Trophoblast cell (in vitro differentiated cells and primary cell): ENCODE results near the gene TIMM10.

Source experiments
- DNase-seq, 2 donors: peaks; one replicate each; pipeline ENCODE4 v3.0.0-alpha.2; 2016
- H2AFZ ChIP-seq: 2 replicates; pipeline ENCODE4 v1.6.1; 2013; ENCODE audit warnings: low read length, moderate library complexity, mild to moderate bottlenecking; ENCODE audit not compliant: insufficient read depth, poor library complexity
- H2AK5ac ChIP-seq: 2 replicates; pipeline ENCODE4 v1.6.1; 2013; ENCODE audit warnings: mild to moderate bottlenecking, low read length
- H2BK120ac ChIP-seq: 2 replicates; pipeline ENCODE4 v1.6.1; 2013; ENCODE audit warnings: low read length, mild to moderate bottlenecking, moderate library complexity; ENCODE audit not compliant: insufficient read depth, poor library complexity
- H2BK12ac ChIP-seq: 2 replicates; pipeline ENCODE4 v1.6.1; 2013; ENCODE audit warnings: mild to moderate bottlenecking, low read length, moderate library complexity
- H2BK5ac ChIP-seq: 2 replicates; pipeline ENCODE4 v1.6.1; 2013; ENCODE audit warnings: low read length, low read depth, moderate library complexity, mild to moderate bottlenecking; ENCODE audit not compliant: poor library complexity
- H3K14ac ChIP-seq: 2 replicates; pipeline ENCODE4 v1.6.1; 2013; ENCODE audit warnings: mild to moderate bottlenecking, low read length
- H3K18ac ChIP-seq: 2 replicates; pipeline ENCODE4 v1.6.1; 2013; ENCODE audit warnings: mild to moderate bottlenecking, low read length
- H3K23ac ChIP-seq: 2 replicates; pipeline ENCODE4 v1.6.1; 2013; ENCODE audit warnings: low read length
- H3K27ac ChIP-seq: 2 replicates; pipeline ENCODE4 v1.5.1; 2013; ENCODE audit warnings: low read depth, mild to moderate bottlenecking, inconsistent platforms, low read length, moderate library complexity
- H3K27me3 ChIP-seq: 2 replicates; pipeline ENCODE4 v1.6.1; 2013; ENCODE audit warnings: inconsistent platforms, mild to moderate bottlenecking, low read length, moderate library complexity; ENCODE audit not compliant: insufficient read depth
- H3K36me3 ChIP-seq, 2 experiments: 1 replicate in 1 of 2; 2 replicates in 1 of 2; pipeline ENCODE4 v1.6.1; 2013; ENCODE audit warnings: low read length in 2 of 2, mild to moderate bottlenecking in 2 of 2, moderate library complexity in 1 of 2; ENCODE audit not compliant: insufficient read depth in 2 of 2, control insufficient read depth in 1 of 2
- H3K4ac ChIP-seq: 2 replicates; pipeline ENCODE4 v1.6.1; 2013; ENCODE audit warnings: low read depth, mild to moderate bottlenecking, low read length, moderate library complexity
- H3K4me1 ChIP-seq, 2 experiments: 1 replicate in 1 of 2; 2 replicates in 1 of 2; pipeline ENCODE4 v1.6.1; 2013; ENCODE audit warnings: low read length in 2 of 2, mild to moderate bottlenecking in 2 of 2, moderate library complexity in 1 of 2; ENCODE audit not compliant: insufficient read depth in 2 of 2, control insufficient read depth in 1 of 2
- H3K4me2 ChIP-seq: 2 replicates; pipeline ENCODE4 v1.6.1; 2013; ENCODE audit warnings: inconsistent platforms, mild to moderate bottlenecking, low read length, moderate library complexity
- H3K4me3 ChIP-seq: 2 replicates; pipeline ENCODE4 v1.5.1; 2013; ENCODE audit warnings: mild to moderate bottlenecking, low read depth, low read length, inconsistent platforms
- H3K79me1 ChIP-seq: one replicate; pipeline ENCODE4 v1.6.1; 2013; ENCODE audit warnings: low read length
- H3K79me2 ChIP-seq: 2 replicates; pipeline ENCODE4 v1.6.1; 2013; ENCODE audit warnings: low read length, mild to moderate bottlenecking; ENCODE audit not compliant: control insufficient read depth, insufficient read depth, poor library complexity
- H3K9ac ChIP-seq: 2 replicates; pipeline ENCODE4 v1.6.1; 2013; ENCODE audit warnings: mild to moderate bottlenecking, low read length
- H3K9me3 ChIP-seq: 2 replicates; pipeline ENCODE4 v1.6.1; 2013; ENCODE audit warnings: low read depth, mild to moderate bottlenecking, control low read depth, inconsistent platforms, low read length; ENCODE audit not compliant: insufficient read depth
- H4K12ac ChIP-seq: 2 replicates; pipeline ENCODE4 v1.6.1; 2013; ENCODE audit warnings: low read depth, mild to moderate bottlenecking, low read length, moderate library complexity
- H4K8ac ChIP-seq: 2 replicates; pipeline ENCODE4 v1.6.1; 2013; ENCODE audit warnings: low read depth, mild to moderate bottlenecking, low read length, moderate library complexity
- H4K91ac ChIP-seq: one replicate; pipeline ENCODE4 v1.6.1; 2013; ENCODE audit warnings: low read depth, mild to moderate bottlenecking, low read length, moderate library complexity
- WGBS: extraction: QIAGEN DNeasy Blood & Tissue Kit; methylation state at CpG from one replicate; pipeline ENCODE4 v1.1.7; 2013; ENCODE audit warnings: missing lambda C conversion rate; ENCODE audit not compliant: insufficient read length, insufficient coverage; ENCODE audit errors: extremely low coverage; 5-methylcytosine and 5-hydroxymethylcytosine counted together

TIMM10 gene

DNA sequence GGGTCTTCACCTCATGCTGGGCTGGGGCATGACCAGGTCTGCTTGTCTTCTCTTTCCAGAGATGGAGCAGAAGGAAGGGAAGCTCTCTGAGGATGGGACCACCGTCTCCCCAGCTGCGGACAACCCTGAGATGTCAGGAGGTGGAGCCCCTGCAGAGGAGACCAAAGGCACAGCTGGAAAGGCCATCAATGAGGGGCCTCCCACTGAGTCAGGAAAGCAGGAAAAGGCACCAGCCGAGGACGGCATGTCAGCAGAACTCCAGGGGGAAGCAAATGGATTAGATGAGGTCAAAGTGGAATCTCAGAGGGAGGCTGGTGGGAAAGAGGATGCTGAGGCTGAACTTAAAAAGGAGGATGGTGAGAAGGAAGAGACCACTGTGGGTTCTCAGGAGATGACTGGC lies 12.0 kb upstream of the TIMM10 start:
- Histone ChIP-seq H2BK5ac (no peak overlapping the region), H4K91ac (no peak overlapping the region), H3K9me3 (no peaks in the 10 kb centered on the region), H3K4me3 (no peak overlapping the region), H3K18ac (no peak overlapping the region), H3K4me2 (no peak overlapping the region), H3K9ac (no peak overlapping the region), H3K23ac (no peak overlapping the region), H3K4ac (no peak overlapping the region), H3K27ac (no peak overlapping the region), H3K79me2 (no peaks in the 10 kb centered on the region), H3K4me1 (peaks cover 8 to 10% of the 10 kb centered on the region in 2 experiments), H2AFZ (no peak overlapping the region), H2BK12ac (no peak overlapping the region), H3K27me3 (no peaks in the 10 kb centered on the region), H3K14ac (no peak overlapping the region), H3K36me3 (no peaks in the 10 kb centered on the region), H2AK5ac (no peak overlapping the region), H4K12ac (no peak overlapping the region), H4K8ac (no peak overlapping the region), H3K79me1 (no peaks in the 10 kb centered on the region), H2BK120ac (no peak overlapping the region)
- WGBS: no CpG with 5 or more reads among the region's 4 CpGs
- DNase-seq: no peak

DNA sequence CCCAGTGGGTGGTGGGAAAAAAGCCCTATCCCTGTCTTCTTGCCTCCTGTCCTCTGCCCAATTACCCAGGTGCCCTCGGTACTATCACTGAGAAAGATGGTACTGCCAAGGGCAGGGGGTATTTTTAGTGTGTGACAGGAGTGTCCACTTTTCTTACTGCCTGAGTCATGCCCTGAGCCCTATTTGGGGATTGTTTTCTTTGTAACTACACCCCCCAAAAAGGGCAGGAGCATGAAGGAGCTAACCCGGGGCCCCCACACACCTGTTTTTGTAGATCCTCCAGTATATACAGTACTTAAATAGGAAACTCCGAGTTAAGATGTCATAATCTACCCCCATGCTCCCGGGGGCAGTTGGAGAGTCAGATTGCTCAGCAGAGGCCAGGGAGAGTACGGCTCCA lies 10.6 kb upstream of the TIMM10 start:
- Histone ChIP-seq H3K4ac (no peak overlapping the region), H2BK120ac (no peak overlapping the region), H3K23ac (no peak overlapping the region), H2AFZ (no peak overlapping the region), H4K91ac (no peak overlapping the region), H3K79me2 (no peaks in the 10 kb centered on the region), H3K27me3 (no peaks in the 10 kb centered on the region), H2AK5ac (no peak overlapping the region), H3K9ac (no peak overlapping the region), H3K14ac (no peak overlapping the region), H3K27ac (no peak overlapping the region), H3K79me1 (no peaks in the 10 kb centered on the region), H2BK12ac (no peak overlapping the region), H3K4me3 (no peak overlapping the region), H3K9me3 (no peaks in the 10 kb centered on the region), H4K12ac (no peak overlapping the region), H3K18ac (no peak overlapping the region), H2BK5ac (no peak overlapping the region), H4K8ac (no peak overlapping the region), H3K36me3 (no peaks in the 10 kb centered on the region), H3K4me2 (no peak overlapping the region), H3K4me1 (peaks cover 8 to 10% of the 10 kb centered on the region in 2 experiments)
- DNase-seq: no peak
- no CpG with 5 or more reads among the region's 5 CpGs for WGBS

DNA sequence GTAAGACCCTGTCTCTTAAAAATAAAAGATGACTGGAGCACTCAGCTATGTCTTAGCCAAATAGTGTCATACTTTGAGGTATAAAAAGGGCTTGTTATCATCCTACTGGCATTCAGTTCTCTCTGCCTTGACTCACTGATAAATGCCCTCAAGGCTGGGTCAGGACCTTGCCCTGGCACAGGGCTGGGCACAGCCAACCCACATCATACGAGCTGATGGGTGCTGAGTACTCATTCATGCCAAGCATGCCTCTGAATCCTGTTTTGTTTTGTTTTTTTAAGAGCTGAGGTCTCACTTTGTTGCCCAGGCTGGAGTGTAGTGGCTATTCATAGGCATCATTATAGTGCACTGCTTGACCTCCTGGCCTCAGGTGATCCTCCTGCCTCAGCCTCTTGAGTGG lies 8.8 kb upstream of the TIMM10 start:
- no peak overlapping the region for H2AFZ ChIP-seq
- H3K4me1 ChIP-seq: peaks cover 8 to 10% of the 10 kb centered on the region in 2 experiments
- H3K4ac ChIP-seq: no peak overlapping the region
- H3K4me3 ChIP-seq: no peak overlapping the region
- no peak overlapping the region for H2BK12ac ChIP-seq
- H3K9ac ChIP-seq: no peak overlapping the region
- no peak for DNase-seq
- no peaks in the 10 kb centered on the region for H3K9me3 ChIP-seq
- H3K27ac ChIP-seq: no peak overlapping the region
- H4K12ac ChIP-seq: no peak overlapping the region
- no peak overlapping the region for H2AK5ac ChIP-seq
- no peak overlapping the region for H3K4me2 ChIP-seq
- H2BK5ac ChIP-seq: no peak overlapping the region
- no peaks in the 10 kb centered on the region for H3K79me2 ChIP-seq
- H3K79me1 ChIP-seq: no peaks in the 10 kb centered on the region
- no peak overlapping the region for H3K14ac ChIP-seq
- WGBS: no CpG with 5 or more reads among the region's 1 CpG
- H4K91ac ChIP-seq: no peak overlapping the region
- no peak overlapping the region for H2BK120ac ChIP-seq
- no peak overlapping the region for H4K8ac ChIP-seq
- H3K18ac ChIP-seq: no peak overlapping the region
- H3K27me3 ChIP-seq: no peaks in the 10 kb centered on the region
- H3K36me3 ChIP-seq: no peaks in the 10 kb centered on the region
- no peak overlapping the region for H3K23ac ChIP-seq

DNA sequence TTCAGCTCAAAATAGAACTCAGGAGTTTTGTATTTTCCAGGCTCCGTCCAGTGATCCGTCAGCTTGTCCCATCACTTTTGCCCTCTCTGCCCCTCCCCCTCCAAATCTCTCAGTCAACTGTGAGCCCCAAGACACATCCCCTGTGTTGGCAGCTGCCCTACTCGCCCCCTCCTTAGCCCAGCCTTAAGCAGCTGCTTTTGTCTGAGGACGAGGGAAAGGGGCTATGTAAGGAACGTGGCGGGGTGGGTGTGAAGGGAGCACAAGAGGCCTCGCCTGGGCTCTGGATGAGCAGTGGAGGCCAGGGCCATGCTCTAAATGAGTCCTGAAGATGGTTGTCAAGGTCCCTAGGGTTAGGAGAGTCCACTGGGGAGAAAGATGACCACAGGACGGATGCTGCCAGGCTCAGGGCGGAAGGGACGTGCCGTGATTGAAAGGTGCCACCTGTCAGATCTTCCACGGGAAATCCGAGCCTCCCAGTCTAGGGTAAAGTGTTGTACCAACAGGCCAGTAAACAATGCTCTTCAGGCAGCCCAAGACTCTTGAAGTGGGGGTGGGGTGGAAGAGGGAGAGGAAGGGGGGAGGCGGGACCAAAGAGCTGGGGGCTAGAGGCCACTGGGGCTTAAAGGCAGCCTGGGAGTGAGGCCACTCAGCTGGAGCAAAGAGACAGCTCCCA lies 6.5 kb upstream of the TIMM10 start, which contains the start of gene SMTNL1:
Gene SMTNL1 (plus strand): TSS at position 649 of the 673 bp plus-strand sequence. CDS start 5,048 bp downstream, outside the sequence.
- Histone ChIP-seq H2BK5ac (no peak within 1 kb of the TSS), H2BK12ac (no peak within 1 kb of the TSS), H3K14ac (no peak within 1 kb of the TSS), H3K36me3 (no peaks in the 10 kb centered on the region), H3K4ac (no peak within 1 kb of the TSS), H3K4me3 (no peak within 1 kb of the TSS), H3K9me3 (no peaks in the 10 kb centered on the region), H3K27ac (no peak within 1 kb of the TSS), H3K4me1 (no peaks in the 10 kb centered on the region), H2AFZ (no peak within 1 kb of the TSS), H3K27me3 (no peaks in the 10 kb centered on the region), H4K12ac (no peak within 1 kb of the TSS), H3K79me2 (no peaks in the 10 kb centered on the region), H3K9ac (no peak within 1 kb of the TSS), H3K18ac (no peak within 1 kb of the TSS), H4K91ac (no peak within 1 kb of the TSS), H3K79me1 (no peaks in the 10 kb centered on the region), H3K23ac (no peak within 1 kb of the TSS), H2BK120ac (no peak within 1 kb of the TSS), H2AK5ac (no peak within 1 kb of the TSS), H3K4me2 (no peak within 1 kb of the TSS), H4K8ac (no peak within 1 kb of the TSS)
- no CpG with 5 or more reads among the region's 14 CpGs for WGBS
- DNase-seq: no peak
